IMR-90 (cell line): Measurements from ENCODE around the gene SCARF2.

ENCODE experiments used
- CEBPB ChIP-seq: IDR thresholded peaks from 2 replicates; pipeline ENCODE4 v1.6.1; 2012; ENCODE audit warnings: low read depth, low read length, improper control_type of control experiment
- CTCF ChIP-seq: conservative IDR thresholded peaks from 2 replicates; pipeline ENCODE4 v1.5.1; 2012; ENCODE audit warnings: mild to moderate bottlenecking, low read depth, low read length, improper control_type of control experiment
- POLR2A ChIP-seq: IDR thresholded peaks from 2 replicates; pipeline ENCODE4 v1.6.1; 2012; ENCODE audit warnings: mild to moderate bottlenecking, low read depth, low read length

GRCh38 chr22:20407829-20408228, 29.8 kb downstream of the SCARF2 start:
- TF ChIP-seq CEBPB = no peak
- TF ChIP-seq CTCF = no peak
- no peak for TF ChIP-seq POLR2A
